HG03139 (cell line): ENCODE results near the gene PHLDB1.
A peak's percentile ranks its signal among the peaks of the same experiment; 100 is the strongest.
"Not testable (repeated sequence)": the region's sequence is repeated elsewhere in the genome, so short reads cannot be mapped to it uniquely, and the experiment has no call there.

Experiments
- ATAC-seq: cut with Tn5 transposase; IDR thresholded peaks from one replicate; pipeline ENCODE4 v1.9.1; 2021; ENCODE audit not compliant: unreplicated experiment

Gene PHLDB1

GRCh38 chr11:118657709-118658428, 50.5 kb downstream of the PHLDB1 start:
- ATAC-seq = no peak

- no peak for ATAC-seq
These were observed 51.3 kb downstream of the PHLDB1 start for GRCh38 chr11:118658429-118659313.

GRCh38 chr11:118659314-118659952, 52.0 kb downstream of the PHLDB1 start:
- peak; percentile 81 for ATAC-seq

GRCh38 chr11:118659953-118660680, 52.7 kb downstream of the PHLDB1 start:
- no peak for ATAC-seq

GRCh38 chr11:118660681-118661424, 53.4 kb downstream of the PHLDB1 start:
- ATAC-seq = no peak

GRCh38 chr11:118661425-118662301, 54.2 kb downstream of the PHLDB1 start:
- no peak for ATAC-seq

GRCh38 chr11:118662401-118663271, 55.2 kb downstream of the PHLDB1 start:
- no peak for ATAC-seq

GRCh38 chr11:118663381-118663780, 56.0 kb downstream of the PHLDB1 start:
- ATAC-seq = no peak

GRCh38 chr11:118663902-118664301, 56.5 kb downstream of the PHLDB1 start:
- no peak for ATAC-seq

- ATAC-seq = no peak
These were observed 59.0 kb downstream of the PHLDB1 start for GRCh38 chr11:118666371-118666770.

GRCh38 chr11:118670063-118670462, 62.6 kb downstream of the PHLDB1 start:
- ATAC-seq = no peak

- ATAC-seq = no peak
These were observed 63.8 kb downstream of the PHLDB1 start for GRCh38 chr11:118671254-118671653.

- no peak for ATAC-seq
These were observed 65.4 kb downstream of the PHLDB1 start for GRCh38 chr11:118672846-118673245.

GRCh38 chr11:118673361-118674081, 66.1 kb downstream of the PHLDB1 start:
- no peak for ATAC-seq

- no peak for ATAC-seq
These were observed 66.6 kb downstream of the PHLDB1 start for GRCh38 chr11:118674082-118674435.

- no peak for ATAC-seq
These were observed 70.6 kb downstream of the PHLDB1 start for GRCh38 chr11:118677977-118678376.

GRCh38 chr11:118678908-118679307, 71.5 kb downstream of the PHLDB1 start:
- ATAC-seq = not testable (repeated sequence)

- ATAC-seq = no peak
These were observed 72.1 kb downstream of the PHLDB1 start, which contains the start of gene TREH for GRCh38 chr11:118679483-118679882. TREH (minus strand) TSS chr11:118679650; CDS start chr11:118679627, 23 bp downstream.
